CD4-positive, alpha-beta memory T cell (primary cell): Measurements from ENCODE around the gene EMP1. TPM values are rescaled to one million over a fixed set of nuclear protein-coding genes. Genes with fewer than 3 reads are reported as not detected.

Experiments used
- CTCF ChIA-PET: fragments of 350-600 bp; sonication (Branson Sonifier 250); formaldehyde crosslinking; loops from one replicate; lab custom pipeline; 2021; ENCODE audit warnings: inconsistent platforms; ENCODE audit not compliant: partially characterized antibody; lab: Charles Lee
- POLR2A ChIA-PET: fragments of 350-600 bp; sonication (Branson Sonifier 250); formaldehyde crosslinking; loops from one replicate; lab custom pipeline; 2021; ENCODE audit not compliant: partially characterized antibody; lab: Charles Lee
- DNase-seq, 5 donors: peaks; one replicate each; pipeline versions ENCODE4 v3.0.0 to v3.0.0-alpha.2; 2020 to 2022; ENCODE audit warnings: mixed read lengths in 1 of 5
- H3K27ac ChIP-seq: one replicate; pipeline ENCODE4 v1.7.0; 2013; ENCODE audit warnings: low read depth, low read length
- H3K27me3 ChIP-seq: 2 replicates; pipeline ENCODE4 v1.7.0; 2013; ENCODE audit warnings: mild to moderate bottlenecking, low read length, moderate library complexity; ENCODE audit not compliant: insufficient read depth
- H3K36me3 ChIP-seq: 2 replicates; pipeline ENCODE4 v1.7.0; 2013; ENCODE audit warnings: mild to moderate bottlenecking, low read length, moderate library complexity; ENCODE audit not compliant: insufficient read depth
- H3K4me1 ChIP-seq: 2 replicates; pipeline ENCODE4 v1.7.0; 2013; ENCODE audit warnings: mild to moderate bottlenecking, low read length, moderate library complexity; ENCODE audit not compliant: insufficient read depth
- H3K4me3 ChIP-seq, 2 donors: one replicate each; pipeline ENCODE4 v1.7.0; 2013; ENCODE audit warnings: low read length in 2 of 2, mild to moderate bottlenecking in 1 of 2
- H3K9me3 ChIP-seq, 2 donors: one replicate each; pipeline ENCODE4 v1.7.0; 2013; ENCODE audit warnings: low read length in 2 of 2, control low read depth in 1 of 2; ENCODE audit not compliant: control insufficient read depth in 1 of 2
- H3K27ac Mint-ChIP-seq, 7 donors: one replicate each; pipeline ENCODE4 v1.8.0; 2020 to 2021; ENCODE audit warnings: mixed read lengths in 7 of 7, mild to moderate bottlenecking in 6 of 7, inconsistent platforms in 3 of 7, moderate library complexity in 3 of 7
- H3K27me3 Mint-ChIP-seq, 2 donors: one replicate each; pipeline ENCODE4 v1.8.0; 2020 to 2021; ENCODE audit warnings: mixed read lengths in 2 of 2
- H3K36me3 Mint-ChIP-seq, 2 donors: one replicate each; pipeline ENCODE4 v1.8.0; 2020 to 2021; ENCODE audit warnings: mixed read lengths in 2 of 2, inconsistent platforms in 1 of 2, mild to moderate bottlenecking in 1 of 2
- H3K4me1 Mint-ChIP-seq, 4 donors: one replicate each; pipeline ENCODE4 v1.8.0; 2020 to 2021; ENCODE audit warnings: mixed read lengths in 4 of 4, mild to moderate bottlenecking in 1 of 4
- H3K4me3 Mint-ChIP-seq, 8 donors: one replicate each; pipeline ENCODE4 v1.8.0; 2020 to 2021; ENCODE audit warnings: mixed read lengths in 8 of 8, mild to moderate bottlenecking in 7 of 8, moderate library complexity in 6 of 8, inconsistent platforms in 3 of 8
- H3K9me3 Mint-ChIP-seq, 8 donors: one replicate each; pipeline ENCODE4 v1.8.0; 2020 to 2021; ENCODE audit warnings: mixed read lengths in 8 of 8, mild to moderate bottlenecking in 5 of 8, inconsistent platforms in 3 of 8, moderate library complexity in 1 of 8
- intact Hi-C: fragments of 100-400 bp; cut with micrococcal nuclease; formaldehyde crosslinking; loops from one replicate; pipeline ENCODE4 v1.15.1; 2023
- polyA plus RNA-seq, 2 donors: library from polyadenylated mRNA; unstranded; fragments of 300-500 nt; fragmentation: Illumina TruSeq; gene quantifications; one replicate each; pipeline ENCODE4 v1.2.3, GENCODE V29; 2021
- total RNA-seq, 2 experiments: library from RNA; stranded (reverse); gene quantifications; one replicate each; pipeline ENCODE4 v1.2.3, GENCODE V29; 2021

Gene EMP1
- total and polyA plus RNA-seq, 4 experiments from 2014 or later, result 0.50 to 5.8 (median 3.2) TPM

- H3K4me3 ChIP-seq, result no peak overlapping the region
- H3K36me3 ChIP-seq, result no peaks in the 10 kb centered on the region
- H3K27me3 Mint-ChIP-seq, result peaks cover 26 to 29% of the 10 kb centered on the region in 2 donors
- H3K27ac Mint-ChIP-seq, result no peak overlapping the region
- ChIA-PET POLR2A (no interaction called here), CTCF (interaction anchor here (1.0 kb wide), 1 partner anchor 18 kb away, joined by 4 read pairs; no protein-coding TSS in a partner anchor)
- no peak overlapping the region for H3K27ac ChIP-seq
- DNase-seq, result no peak
- H3K4me3 Mint-ChIP-seq, result no peak overlapping the region
- no peaks in the 10 kb centered on the region for H3K9me3 ChIP-seq
- no peaks in the 10 kb centered on the region for H3K36me3 Mint-ChIP-seq
- intact Hi-C loops, result no loop called here
- H3K4me1 ChIP-seq, result no peaks in the 10 kb centered on the region
- H3K4me1 Mint-ChIP-seq, result no peaks in the 10 kb centered on the region
- peaks cover 0 to 7% (median 0%) of the 10 kb centered on the region in 8 donors for H3K9me3 Mint-ChIP-seq
- H3K27me3 ChIP-seq, result peaks cover 2% of the 10 kb centered on the region
Measured at GRCh38 chr12:13230500-13230899, 34.0 kb downstream of the EMP1 start.

GRCh38 chr12:13233830-13234641 is 37.5 kb downstream of the EMP1 start:
- no peaks in the 10 kb centered on the region for H3K36me3 Mint-ChIP-seq
- CTCF ChIA-PET, result interaction anchor here (1.5 to 3.5 kb wide), 4 partner anchors 12 to 319 kb away, joined by 4 to 22 read pairs (median 13); no protein-coding TSS in a partner anchor
- Histone ChIP-seq H3K27me3 (no peaks in the 10 kb centered on the region), H3K9me3 (no peaks in the 10 kb centered on the region), H3K4me3 (no peak overlapping the region), H3K36me3 (no peaks in the 10 kb centered on the region), H3K27ac (no peak overlapping the region), H3K4me1 (no peaks in the 10 kb centered on the region)
- H3K9me3 Mint-ChIP-seq, result peaks cover 0 to 7% (median 0%) of the 10 kb centered on the region in 8 donors
- no peak overlapping the region for H3K4me3 Mint-ChIP-seq
- peak; percentile 21 to 40 (median 27) for DNase-seq
- peak overlapping the region in 1 of 7 donors; percentile 63 for H3K27ac Mint-ChIP-seq
- POLR2A ChIA-PET, result no interaction called here
- no peaks in the 10 kb centered on the region for H3K4me1 Mint-ChIP-seq
- intact Hi-C loops, result loop anchor here (1.0 kb wide), 1 partner anchor 318 kb away; no protein-coding TSS in a partner anchor
- H3K27me3 Mint-ChIP-seq, result peaks cover 14 to 16% of the 10 kb centered on the region in 2 donors

- Histone ChIP-seq H3K27me3 (no peaks in the 10 kb centered on the region), H3K9me3 (no peaks in the 10 kb centered on the region), H3K27ac (no peak overlapping the region), H3K4me1 (no peaks in the 10 kb centered on the region), H3K36me3 (no peaks in the 10 kb centered on the region), H3K4me3 (no peak overlapping the region)
- Mint-ChIP-seq H3K9me3 (peaks cover 0 to 3% (median 0%) of the 10 kb centered on the region in 8 donors), H3K4me1 (no peaks in the 10 kb centered on the region), H3K27me3 (peaks cover 7 to 9% of the 10 kb centered on the region in 2 donors), H3K36me3 (no peaks in the 10 kb centered on the region), H3K27ac (no peak overlapping the region), H3K4me3 (no peak overlapping the region)
- POLR2A ChIA-PET, result no interaction called here
- no peak for DNase-seq
- intact Hi-C loops, result no loop called here
- CTCF ChIA-PET, result interaction anchor here (1.9 kb wide), 1 partner anchor 17 kb away, joined by 7 read pairs; no protein-coding TSS in a partner anchor
Measured at GRCh38 chr12:13238204-13238603, 41.7 kb downstream of the EMP1 start.

- Histone ChIP-seq H3K27me3 (no peaks in the 10 kb centered on the region), H3K36me3 (no peaks in the 10 kb centered on the region), H3K27ac (no peak overlapping the region), H3K4me1 (no peaks in the 10 kb centered on the region), H3K9me3 (no peaks in the 10 kb centered on the region), H3K4me3 (no peak overlapping the region)
- no peak for DNase-seq
- CTCF ChIA-PET, result no interaction called here
- Mint-ChIP-seq H3K9me3 (no peaks in the 10 kb centered on the region), H3K4me1 (no peaks in the 10 kb centered on the region), H3K36me3 (no peaks in the 10 kb centered on the region), H3K4me3 (no peak overlapping the region), H3K27ac (no peak overlapping the region), H3K27me3 (peaks cover 13 to 14% of the 10 kb centered on the region in 2 donors)
- intact Hi-C loops, result no loop called here
- POLR2A ChIA-PET, result no interaction called here
Measured at GRCh38 chr12:13241833-13242488, 45.4 kb downstream of the EMP1 start.

GRCh38 chr12:13242936-13243335 is 46.4 kb downstream of the EMP1 start:
- Histone ChIP-seq H3K27me3 (no peaks in the 10 kb centered on the region), H3K27ac (no peak overlapping the region), H3K4me1 (no peaks in the 10 kb centered on the region), H3K36me3 (no peaks in the 10 kb centered on the region), H3K9me3 (no peaks in the 10 kb centered on the region), H3K4me3 (no peak overlapping the region)
- no peaks in the 10 kb centered on the region for H3K36me3 Mint-ChIP-seq
- no peaks in the 10 kb centered on the region for H3K9me3 Mint-ChIP-seq
- CTCF ChIA-PET, result no interaction called here
- intact Hi-C loops, result no loop called here
- no peaks in the 10 kb centered on the region for H3K4me1 Mint-ChIP-seq
- no peak overlapping the region for H3K4me3 Mint-ChIP-seq
- POLR2A ChIA-PET, result no interaction called here
- no peak overlapping the region for H3K27ac Mint-ChIP-seq
- no peak for DNase-seq
- peaks cover 15 to 16% of the 10 kb centered on the region in 2 donors for H3K27me3 Mint-ChIP-seq

- intact Hi-C loops, result no loop called here
- no peak overlapping the region for H3K27ac Mint-ChIP-seq
- no peak for DNase-seq
- ChIA-PET CTCF (interaction anchor here (1.5 kb wide), 1 partner anchor 12 kb away, joined by 5 read pairs; no protein-coding TSS in a partner anchor), POLR2A (no interaction called here)
- H3K27me3 ChIP-seq, result no peaks in the 10 kb centered on the region
- no peak overlapping the region for H3K4me3 ChIP-seq
- no peaks in the 10 kb centered on the region for H3K36me3 Mint-ChIP-seq
- no peaks in the 10 kb centered on the region for H3K4me1 Mint-ChIP-seq
- H3K9me3 ChIP-seq, result no peaks in the 10 kb centered on the region
- no peak overlapping the region for H3K4me3 Mint-ChIP-seq
- H3K4me1 ChIP-seq, result no peaks in the 10 kb centered on the region
- no peaks in the 10 kb centered on the region for H3K9me3 Mint-ChIP-seq
- H3K36me3 ChIP-seq, result no peaks in the 10 kb centered on the region
- no peak overlapping the region for H3K27ac ChIP-seq
- peaks cover 15 to 18% of the 10 kb centered on the region in 2 donors for H3K27me3 Mint-ChIP-seq
Measured at GRCh38 chr12:13243516-13244070, 47.1 kb downstream of the EMP1 start.

GRCh38 chr12:13247596-13247995 is 51.1 kb downstream of the EMP1 start:
- Mint-ChIP-seq H3K4me1 (no peaks in the 10 kb centered on the region), H3K4me3 (no peak overlapping the region), H3K27me3 (peaks cover 14 to 27% of the 10 kb centered on the region in 2 donors), H3K36me3 (peaks cover 0 to 3% of the 10 kb centered on the region in 2 donors), H3K9me3 (peaks cover 0 to 4% (median 0%) of the 10 kb centered on the region in 8 donors), H3K27ac (no peak overlapping the region)
- Histone ChIP-seq H3K36me3 (no peaks in the 10 kb centered on the region), H3K4me1 (no peaks in the 10 kb centered on the region), H3K27me3 (no peaks in the 10 kb centered on the region), H3K27ac (no peak overlapping the region), H3K9me3 (no peaks in the 10 kb centered on the region), H3K4me3 (no peak overlapping the region)
- ChIA-PET POLR2A (no interaction called here), CTCF (interaction anchor here (2.7 kb wide), 2 partner anchors 9 to 31 kb away, joined by 8 to 26 read pairs; no protein-coding TSS in a partner anchor)
- intact Hi-C loops, result no loop called here
- no peak for DNase-seq
